SK-N-SH treated with all-trans-retinoic acid at 6 μM for 48 hours (cell line): ENCODE results near the gene RTN4IP1.

Experiments used
- ATAC-seq: fragments of 200-7000 bp; cut with Tn5 transposase; 3 replicates; pipeline ENCODE4 v1.9.1; 2020; ENCODE audit warnings: mild to moderate bottlenecking, moderate library complexity
- ARNTL ChIP-seq: fragments of 450-650 bp; formaldehyde crosslinking; IDR thresholded peaks from 2 replicates; pipeline ENCODE4 v1.5.0; 2020; ENCODE audit warnings: low read depth, mild to moderate bottlenecking, moderate library complexity, borderline replicate concordance
- BACH2 ChIP-seq: fragments of 250-450 bp; sonication (Bioruptor Pico); IDR thresholded peaks from 2 replicates; pipeline ENCODE4 v1.9.0; 2021; ENCODE audit warnings: mild to moderate bottlenecking, borderline replicate concordance
- CREB5 ChIP-seq: fragments of 250-450 bp; sonication (Bioruptor Pico); IDR thresholded peaks from 2 replicates; pipeline ENCODE4 v1.5.1; 2020; ENCODE audit warnings: low read depth, mild to moderate bottlenecking, moderate library complexity
- CSDC2 ChIP-seq: fragments of 250-450 bp; sonication (Bioruptor Pico); IDR thresholded peaks from 2 replicates; pipeline ENCODE4 v1.5.0; 2020; ENCODE audit warnings: mild to moderate bottlenecking, moderate library complexity
- CSRNP3 ChIP-seq: fragments of 250-450 bp; sonication (Bioruptor Pico); IDR thresholded peaks from 2 replicates; pipeline ENCODE4 v1.5.1; 2021; ENCODE audit warnings: mild to moderate bottlenecking, moderate library complexity
- ESRRG ChIP-seq: fragments of 250-450 bp; sonication (Bioruptor Pico); IDR thresholded peaks from 2 replicates; pipeline ENCODE4 v1.6.1; 2021; ENCODE audit warnings: mild to moderate bottlenecking
- GLIS3 ChIP-seq: fragments of 250-450 bp; sonication (Bioruptor Pico); IDR thresholded peaks from 2 replicates; pipeline ENCODE4 v1.5.0; 2020; ENCODE audit warnings: mild to moderate bottlenecking, moderate library complexity
- ISL1 ChIP-seq: fragments of 250-450 bp; sonication (Bioruptor Pico); IDR thresholded peaks from 2 replicates; pipeline ENCODE4 v2.1.2; 2022; ENCODE audit warnings: mild to moderate bottlenecking, moderate library complexity
- OSR1 ChIP-seq: fragments of 250-450 bp; sonication (Bioruptor Pico); IDR thresholded peaks from 2 replicates; pipeline ENCODE4 v1.8.0; 2022; ENCODE audit warnings: moderate library complexity, mild to moderate bottlenecking, inconsistent platforms
- PATZ1 ChIP-seq: fragments of 250-450 bp; sonication (Bioruptor Pico); IDR thresholded peaks from 2 replicates; pipeline ENCODE4 v1.8.0; 2020; ENCODE audit warnings: mild to moderate bottlenecking, moderate library complexity, borderline replicate concordance
- POU6F1 ChIP-seq: fragments of 250-450 bp; sonication (Bioruptor Pico); IDR thresholded peaks from 2 replicates; pipeline ENCODE4 v1.8.0; 2021; ENCODE audit warnings: low read depth, mild to moderate bottlenecking, moderate library complexity, borderline replicate concordance
- PPARA ChIP-seq: fragments of 250-450 bp; sonication (Bioruptor Pico); IDR thresholded peaks from 2 replicates; pipeline ENCODE4 v1.5.0; 2020; ENCODE audit warnings: mild to moderate bottlenecking, borderline replicate concordance
- RARB ChIP-seq: fragments of 250-450 bp; sonication (Bioruptor Pico); IDR thresholded peaks from 2 replicates; pipeline ENCODE4 v1.8.0; 2021; ENCODE audit warnings: mild to moderate bottlenecking, moderate library complexity
- SNAI2 ChIP-seq: fragments of 250-450 bp; sonication (Bioruptor Pico); IDR thresholded peaks from 2 replicates; pipeline ENCODE4 v1.5.0; 2020; ENCODE audit warnings: mild to moderate bottlenecking, moderate library complexity
- TCF4 ChIP-seq: fragments of 250-450 bp; sonication (Bioruptor Pico); IDR thresholded peaks from 2 replicates; pipeline ENCODE4 v1.8.0; 2021; ENCODE audit warnings: mild to moderate bottlenecking, moderate library complexity, borderline replicate concordance
- TOX ChIP-seq: fragments of 250-450 bp; sonication (Bioruptor Pico); IDR thresholded peaks from 2 replicates; pipeline ENCODE4 v1.8.0; 2021; ENCODE audit warnings: mild to moderate bottlenecking, moderate library complexity, borderline replicate concordance
- TSHZ2 ChIP-seq: fragments of 250-450 bp; sonication (Bioruptor Pico); IDR thresholded peaks from 2 replicates; pipeline ENCODE4 v1.5.0; 2020; ENCODE audit warnings: mild to moderate bottlenecking, moderate library complexity
- ZC3H10 ChIP-seq: fragments of 250-450 bp; sonication (Bioruptor Pico); IDR thresholded peaks from 2 replicates; pipeline ENCODE4 v1.5.1; 2021; ENCODE audit warnings: mild to moderate bottlenecking, moderate library complexity
- ZFP3 ChIP-seq: fragments of 250-450 bp; sonication (Bioruptor Pico); IDR thresholded peaks from 2 replicates; pipeline ENCODE4 v1.5.0; 2020; ENCODE audit warnings: mild to moderate bottlenecking, moderate library complexity
- ZFP30 ChIP-seq: fragments of 450-650 bp; formaldehyde crosslinking; IDR thresholded peaks from 2 replicates; pipeline ENCODE4 v1.5.0; 2022; ENCODE audit warnings: mild to moderate bottlenecking, moderate library complexity
- ZNF565 ChIP-seq: fragments of 450-650 bp; formaldehyde crosslinking; conservative IDR thresholded peaks from 2 replicates; pipeline ENCODE4 v1.5.0; 2020; ENCODE audit warnings: low read depth, mild to moderate bottlenecking, moderate library complexity
- ZNF70 ChIP-seq: fragments of 450-650 bp; formaldehyde crosslinking; IDR thresholded peaks from 2 replicates; pipeline ENCODE4 v1.5.0; 2020; ENCODE audit warnings: mild to moderate bottlenecking, moderate library complexity
- ZNF8 ChIP-seq: fragments of 450-650 bp; formaldehyde crosslinking; IDR thresholded peaks from 2 replicates; pipeline ENCODE4 v1.5.0; 2020; ENCODE audit warnings: mild to moderate bottlenecking, moderate library complexity

The RTN4IP1 gene

GRCh38 chr6:106609699-106610098 lies 19.6 kb downstream of the RTN4IP1 start:
- peak; percentile 71; the same call in 2 of the 3 replicates for ATAC-seq
- TF ChIP-seq ZFP30 = no peak
- TF ChIP-seq ZNF8 (CRISPR knock-in tag) = no peak
- TF ChIP-seq PATZ1 (CRISPR knock-in tag) = no peak
- no peak for TF ChIP-seq CREB5 (CRISPR knock-in tag)
- no peak for TF ChIP-seq ZFP3 (CRISPR knock-in tag)
- no peak for TF ChIP-seq TOX
- no peak for TF ChIP-seq TCF4
- TF ChIP-seq ESRRG (CRISPR knock-in tag) = no peak
- no peak for TF ChIP-seq GLIS3 (CRISPR knock-in tag)
- no peak for TF ChIP-seq CSRNP3 (CRISPR knock-in tag)
- TF ChIP-seq CSDC2 (CRISPR knock-in tag) = no peak
- no peak for TF ChIP-seq ZNF565 (CRISPR knock-in tag)
- TF ChIP-seq POU6F1 = no peak
- TF ChIP-seq SNAI2 (CRISPR knock-in tag) = no peak
- no peak for TF ChIP-seq ZNF70 (CRISPR knock-in tag)
- no peak for TF ChIP-seq BACH2
- TF ChIP-seq OSR1 = no peak
- no peak for TF ChIP-seq TSHZ2 (CRISPR knock-in tag)
- TF ChIP-seq ZC3H10 = no peak
- no peak for TF ChIP-seq ARNTL (CRISPR knock-in tag)
- TF ChIP-seq, all 23 proteins: peak for 0

GRCh38 chr6:106608080-106608668 lies 21.1 kb downstream of the RTN4IP1 start:
- peak; percentile 87 for ATAC-seq

More at GRCh38 chr6:106608080-106608668, 21.1 kb downstream of the RTN4IP1 start:
- TF ChIP-seq CSDC2 (CRISPR knock-in tag) (no peak), CSRNP3 (CRISPR knock-in tag) (no peak), ZC3H10 (no peak), ZNF70 (CRISPR knock-in tag) (no peak), PPARA (no peak), TCF4 (no peak), POU6F1 (no peak), SNAI2 (CRISPR knock-in tag) (no peak), ARNTL (CRISPR knock-in tag) (no peak), ESRRG (CRISPR knock-in tag) (no peak), ZFP30 (no peak), ZNF565 (CRISPR knock-in tag) (no peak), GLIS3 (CRISPR knock-in tag) (no peak), ZNF8 (CRISPR knock-in tag) (no peak), OSR1 (no peak), ISL1 (no peak), BACH2 (no peak), TSHZ2 (CRISPR knock-in tag) (no peak), ZFP3 (CRISPR knock-in tag) (no peak), RARB (CRISPR knock-in tag) (no peak)
